GM18868 (cell line): ENCODE measurements around the gene FSCB.
A peak's percentile ranks its signal among the peaks of the same experiment; 100 is the strongest.
"Not testable (repeated sequence)": the region's sequence is repeated elsewhere in the genome, so short reads cannot be mapped to it uniquely, and the experiment has no call there.

Experiments
- ATAC-seq: cut with Tn5 transposase; IDR thresholded peaks from one replicate; pipeline ENCODE4 v1.9.1; 2021; ENCODE audit warnings: mild to moderate bottlenecking, moderate library complexity; ENCODE audit not compliant: unreplicated experiment

FSCB gene

GRCh38 chr14:44507183-44507582 is at the start of gene FSCB:
FSCB (minus strand) TSS chr14:44507283; CDS start chr14:44506987, 296 bp downstream.
- ATAC-seq, result no peak

- no peak for ATAC-seq
These were observed 24.6 kb upstream of the FSCB start for GRCh38 chr14:44531658-44532057.

GRCh38 chr14:44530475-44530874 is 23.4 kb upstream of the FSCB start:
- ATAC-seq, result no peak

- ATAC-seq, result no peak
These were observed 21.9 kb upstream of the FSCB start for GRCh38 chr14:44529026-44529425.

GRCh38 chr14:44528180-44528579 is 21.1 kb upstream of the FSCB start:
- no peak for ATAC-seq

- no peak for ATAC-seq
These were observed 18.2 kb upstream of the FSCB start for GRCh38 chr14:44525237-44525636.

- ATAC-seq, result not testable (repeated sequence)
These were observed 8.6 kb upstream of the FSCB start for GRCh38 chr14:44515668-44516067.

GRCh38 chr14:44508834-44509233 is 1.8 kb upstream of the FSCB start:
- no peak for ATAC-seq

- no peak for ATAC-seq
These were observed 1.5 kb downstream of the FSCB start for GRCh38 chr14:44505588-44505987.

GRCh38 chr14:44497148-44497547 is 9.9 kb downstream of the FSCB start:
- peak; percentile 92 for ATAC-seq

- no peak for ATAC-seq
These were observed 12.9 kb downstream of the FSCB start for GRCh38 chr14:44494137-44494536.

- ATAC-seq, result no peak
These were observed 16.1 kb downstream of the FSCB start for GRCh38 chr14:44490966-44491365.

GRCh38 chr14:44477953-44478352 is 29.1 kb downstream of the FSCB start:
- no peak for ATAC-seq

- no peak for ATAC-seq
These were observed 38.3 kb downstream of the FSCB start for GRCh38 chr14:44468771-44469170.

GRCh38 chr14:44463356-44464004 is 43.6 kb downstream of the FSCB start:
- ATAC-seq, result no peak

GRCh38 chr14:44462381-44462780 is 44.7 kb downstream of the FSCB start:
- ATAC-seq, result no peak

GRCh38 chr14:44461811-44462210 is 45.3 kb downstream of the FSCB start:
- ATAC-seq, result no peak
